NCI-H2029 treated with DMSO at 0.1 percent for 48 hours (cell line): Measurements from ENCODE around the gene RNF8.

Source experiments
- DNase-seq: peaks from one replicate; lab custom pipeline; 2025; lab: John Stamatoyannopoulos, UW

Gene RNF8

GRCh38 chr6:37359039-37359438, 5.3 kb downstream of the RNF8 start:
- DNase-seq, result no peak

- DNase-seq, result no peak
Observed at GRCh38 chr6:37362101-37362828, 8.5 kb downstream of the RNF8 start.

- no peak for DNase-seq
Observed at GRCh38 chr6:37365791-37366190, 12.0 kb downstream of the RNF8 start.

GRCh38 chr6:37366910-37367309, 13.1 kb downstream of the RNF8 start:
- DNase-seq, result no peak

- no peak for DNase-seq
Observed at GRCh38 chr6:37368961-37369320, 15.2 kb downstream of the RNF8 start.

GRCh38 chr6:37369321-37370201, 15.8 kb downstream of the RNF8 start:
- no peak for DNase-seq

- no peak for DNase-seq
Observed at GRCh38 chr6:37371154-37372083, 17.6 kb downstream of the RNF8 start.

- no peak for DNase-seq
Observed at GRCh38 chr6:37372116-37372515, 18.3 kb downstream of the RNF8 start.

GRCh38 chr6:37373822-37374471, 20.2 kb downstream of the RNF8 start:
- peak; percentile 15 for DNase-seq

- no peak for DNase-seq
Observed at GRCh38 chr6:37375376-37375775, 21.6 kb downstream of the RNF8 start.

- DNase-seq, result no peak
Observed at GRCh38 chr6:37376078-37376743, 22.4 kb downstream of the RNF8 start.

- peak; percentile 69 for DNase-seq
Observed at GRCh38 chr6:37381579-37381978, 27.8 kb downstream of the RNF8 start.

GRCh38 chr6:37382994-37383765, 29.4 kb downstream of the RNF8 start:
- DNase-seq, result no peak

- DNase-seq, result no peak
Observed at GRCh38 chr6:37388578-37388977, 34.8 kb downstream of the RNF8 start.

- no peak for DNase-seq
Observed at GRCh38 chr6:37389857-37390256, 36.1 kb downstream of the RNF8 start.

- DNase-seq, result no peak
Observed at GRCh38 chr6:37391120-37391519, 37.3 kb downstream of the RNF8 start.

GRCh38 chr6:37392821-37393220, 39.0 kb downstream of the RNF8 start:
- no peak for DNase-seq

- no peak for DNase-seq
Observed at GRCh38 chr6:37393381-37393929, 39.7 kb downstream of the RNF8 start.

- DNase-seq, result no peak
Observed at GRCh38 chr6:37396571-37397180, 42.9 kb downstream of the RNF8 start.

GRCh38 chr6:37399131-37399530, 45.3 kb downstream of the RNF8 start:
- no peak for DNase-seq
